Activated CD4-positive, alpha-beta memory T cell treated with anti-CD3 and anti-CD28 coated beads, Interleukin-2, amount 10 ng/mL, durations not matched to agents 7 days and 5 days (primary cell): ENCODE results near the gene AGPAT4. TPM values are rescaled to one million over a fixed set of nuclear protein-coding genes. Genes with fewer than 3 reads are reported as not detected.

Experiments used
- CTCF ChIA-PET: fragments of 350-600 bp; sonication (Branson Sonifier 250); formaldehyde crosslinking; loops from one replicate; lab custom pipeline; 2021; ENCODE audit warnings: antibody characterized with exemption, inconsistent platforms; lab: Charles Lee
- POLR2A ChIA-PET: fragments of 350-600 bp; sonication (Branson Sonifier 250); formaldehyde crosslinking; loops from one replicate; lab custom pipeline; 2021; ENCODE audit warnings: antibody characterized with exemption; lab: Charles Lee
- DNase-seq: peaks from one replicate; pipeline ENCODE4 v3.0.0-alpha.2; 2020
- H3K27ac Mint-ChIP-seq: one replicate; pipeline ENCODE4 v1.8.0; 2021; ENCODE audit warnings: mild to moderate bottlenecking, mixed read lengths
- H3K27me3 Mint-ChIP-seq: one replicate; pipeline ENCODE4 v1.8.0; 2021; ENCODE audit warnings: mixed read lengths
- H3K36me3 Mint-ChIP-seq: one replicate; pipeline ENCODE4 v1.8.0; 2021; ENCODE audit warnings: low read depth, mixed read lengths
- H3K4me1 Mint-ChIP-seq: one replicate; pipeline ENCODE4 v1.8.0; 2021; ENCODE audit warnings: mixed read lengths
- H3K4me3 Mint-ChIP-seq: one replicate; pipeline ENCODE4 v1.8.0; 2021; ENCODE audit warnings: mild to moderate bottlenecking, mixed read lengths
- H3K9me3 Mint-ChIP-seq: one replicate; pipeline ENCODE4 v1.8.0; 2021; ENCODE audit warnings: mixed read lengths
- total RNA-seq, 2 experiments: library from RNA; stranded (reverse); gene quantifications; one replicate each; pipeline ENCODE4 v1.2.3, GENCODE V29; 2021

The AGPAT4 gene
- total RNA-seq, 2 experiments from 2014 or later, result 13.9 to 14.3 TPM

GRCh38 chr6:161274488-161274858, 612 bp upstream of the AGPAT4 start:
- ChIA-PET POLR2A (interaction anchor here (0.5 to 3.2 kb wide), 13 partner anchors 9 to 346 kb away, joined by 3 to 30 read pairs (median 4); no protein-coding TSS in a partner anchor), CTCF (interaction anchor here (0.5 to 2.7 kb wide), 9 partner anchors 10 to 720 kb away, joined by 3 to 12 read pairs (median 3); partner anchors contain the start of gene MAP3K4)
- Mint-ChIP-seq H3K27ac (peak overlapping the region; percentile 78), H3K9me3 (no peaks in the 10 kb centered on the region), H3K36me3 (peaks cover 12% of the 10 kb centered on the region), H3K4me1 (peaks cover 33% of the 10 kb centered on the region), H3K27me3 (peaks cover 11% of the 10 kb centered on the region), H3K4me3 (peak overlapping the region; percentile 73)
- no peak for DNase-seq

GRCh38 chr6:161273274-161273751, 548 bp downstream of the AGPAT4 start:
- H3K36me3 Mint-ChIP-seq, result peaks cover 12% of the 10 kb centered on the region
- ChIA-PET CTCF (interaction anchor here (0.6 to 2.7 kb wide), 6 partner anchors 11 to 1619 kb away, joined by 3 to 12 read pairs (median 3); no protein-coding TSS in a partner anchor), POLR2A (interaction anchor here (1.0 to 3.2 kb wide), 11 partner anchors 10 to 282 kb away, joined by 3 to 30 read pairs (median 5); partner anchors contain the start of gene MAP3K4)
- H3K9me3 Mint-ChIP-seq, result no peaks in the 10 kb centered on the region
- peaks cover 33% of the 10 kb centered on the region for H3K4me1 Mint-ChIP-seq
- peak overlapping the region; percentile 73 for H3K4me3 Mint-ChIP-seq
- H3K27ac Mint-ChIP-seq, result peak overlapping the region; percentile 78
- peak; percentile 50 for DNase-seq
- peaks cover 11% of the 10 kb centered on the region for H3K27me3 Mint-ChIP-seq

GRCh38 chr6:161272635-161273273, 1.1 kb downstream of the AGPAT4 start:
- ChIA-PET CTCF (interaction anchor here (2.7 kb wide), 1 partner anchor 46 kb away, joined by 12 read pairs; no protein-coding TSS in a partner anchor), POLR2A (interaction anchor here (1.0 to 3.2 kb wide), 7 partner anchors 11 to 281 kb away, joined by 3 to 30 read pairs (median 5); partner anchors contain the start of gene MAP3K4)
- no peak for DNase-seq
- peak overlapping the region; percentile 78 for H3K27ac Mint-ChIP-seq
- peaks cover 33% of the 10 kb centered on the region for H3K4me1 Mint-ChIP-seq
- peak overlapping the region; percentile 73 for H3K4me3 Mint-ChIP-seq
- no peaks in the 10 kb centered on the region for H3K9me3 Mint-ChIP-seq
- peaks cover 11% of the 10 kb centered on the region for H3K27me3 Mint-ChIP-seq
- H3K36me3 Mint-ChIP-seq, result peaks cover 12% of the 10 kb centered on the region

DNA sequence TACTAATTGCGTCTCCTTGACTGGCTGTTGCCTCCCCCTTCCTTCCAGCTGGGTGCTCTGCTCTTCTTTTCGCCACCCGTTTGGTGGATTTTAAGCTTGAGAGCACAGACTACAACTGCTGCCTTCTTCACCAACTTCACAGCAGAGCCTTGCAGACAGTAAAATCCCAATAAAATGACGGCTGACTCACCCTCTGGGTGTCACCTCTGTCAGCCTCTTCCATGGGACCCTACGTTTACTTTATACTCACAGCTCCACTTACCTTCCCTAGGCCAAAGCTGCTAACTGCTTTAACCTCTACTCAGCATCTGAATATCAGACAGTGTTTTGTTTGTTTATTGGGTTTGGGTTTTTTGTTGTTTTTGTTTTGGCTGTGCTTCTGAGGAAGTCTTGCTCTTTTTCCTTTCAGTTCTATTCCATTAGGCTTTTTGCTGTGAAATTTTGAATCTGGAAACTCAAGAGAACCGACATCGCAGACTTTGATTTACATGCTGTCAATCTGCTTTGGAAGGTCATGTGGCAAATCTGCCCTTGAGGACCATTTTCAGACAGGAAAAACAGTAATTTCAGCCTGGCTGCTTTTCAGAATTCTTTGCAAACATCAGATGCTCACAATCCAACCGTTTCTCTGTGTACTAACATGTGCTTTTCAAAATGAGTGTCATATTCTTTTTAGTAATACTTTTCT, 2.4 kb downstream of the AGPAT4 start:
- peaks cover 13% of the 10 kb centered on the region for H3K36me3 Mint-ChIP-seq
- H3K4me3 Mint-ChIP-seq, result no peak overlapping the region
- H3K9me3 Mint-ChIP-seq, result no peaks in the 10 kb centered on the region
- ChIA-PET POLR2A (interaction anchor here (3.2 kb wide), 1 partner anchor 45 kb away, joined by 30 read pairs; no protein-coding TSS in a partner anchor), CTCF (interaction anchor here (1.8 kb wide), 1 partner anchor 100 kb away, joined by 6 read pairs; no protein-coding TSS in a partner anchor)
- H3K27me3 Mint-ChIP-seq, result peaks cover 7% of the 10 kb centered on the region
- H3K27ac Mint-ChIP-seq, result no peak overlapping the region
- DNase-seq, result no peak
- H3K4me1 Mint-ChIP-seq, result peaks cover 33% of the 10 kb centered on the region

DNA sequence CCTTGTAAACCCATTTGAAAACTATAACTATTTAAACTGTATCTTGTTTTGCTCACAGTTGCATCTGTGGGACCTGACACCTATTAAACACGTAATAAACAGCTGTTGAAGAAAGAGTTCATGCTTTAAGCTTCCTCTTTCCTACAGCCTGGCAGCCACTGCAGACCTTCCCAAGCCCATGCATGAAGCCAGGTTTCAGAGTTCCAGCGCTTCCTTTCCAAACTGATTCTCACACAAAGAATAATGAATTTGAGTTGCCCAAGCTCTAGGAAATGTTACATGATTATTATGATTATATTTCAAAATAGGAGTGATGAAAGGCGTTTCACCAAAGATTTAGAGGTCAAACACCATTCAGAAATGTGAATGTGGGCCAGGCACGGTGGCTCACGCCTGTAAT, 3.7 kb downstream of the AGPAT4 start:
- H3K27me3 Mint-ChIP-seq, result peaks cover 3% of the 10 kb centered on the region
- DNase-seq, result no peak
- H3K27ac Mint-ChIP-seq, result no peak overlapping the region
- H3K36me3 Mint-ChIP-seq, result peaks cover 18% of the 10 kb centered on the region
- ChIA-PET CTCF (interaction anchor here (1.8 kb wide), 1 partner anchor 101 kb away, joined by 6 read pairs; no protein-coding TSS in a partner anchor), POLR2A (no interaction called here)
- no peak overlapping the region for H3K4me3 Mint-ChIP-seq
- H3K4me1 Mint-ChIP-seq, result peaks cover 37% of the 10 kb centered on the region
- H3K9me3 Mint-ChIP-seq, result no peaks in the 10 kb centered on the region

GRCh38 chr6:161269310-161269709, 4.6 kb downstream of the AGPAT4 start:
- no peaks in the 10 kb centered on the region for H3K9me3 Mint-ChIP-seq
- no peaks in the 10 kb centered on the region for H3K27me3 Mint-ChIP-seq
- ChIA-PET POLR2A (interaction anchor here (1.5 kb wide), 1 partner anchor 20 kb away, joined by 3 read pairs; no protein-coding TSS in a partner anchor), CTCF (no interaction called here)
- H3K4me3 Mint-ChIP-seq, result no peak overlapping the region
- H3K36me3 Mint-ChIP-seq, result peaks cover 15% of the 10 kb centered on the region
- no peak for DNase-seq
- peaks cover 30% of the 10 kb centered on the region for H3K4me1 Mint-ChIP-seq
- no peak overlapping the region for H3K27ac Mint-ChIP-seq

GRCh38 chr6:161268531-161269210, 5.2 kb downstream of the AGPAT4 start:
- no peak overlapping the region for H3K27ac Mint-ChIP-seq
- no peak overlapping the region for H3K4me3 Mint-ChIP-seq
- peaks cover 15% of the 10 kb centered on the region for H3K36me3 Mint-ChIP-seq
- CTCF ChIA-PET, result no interaction called here
- DNase-seq, result no peak
- POLR2A ChIA-PET, result interaction anchor here (1.5 kb wide), 1 partner anchor 20 kb away, joined by 3 read pairs; no protein-coding TSS in a partner anchor
- H3K9me3 Mint-ChIP-seq, result no peaks in the 10 kb centered on the region
- H3K27me3 Mint-ChIP-seq, result no peaks in the 10 kb centered on the region
- H3K4me1 Mint-ChIP-seq, result peaks cover 27% of the 10 kb centered on the region

DNA sequence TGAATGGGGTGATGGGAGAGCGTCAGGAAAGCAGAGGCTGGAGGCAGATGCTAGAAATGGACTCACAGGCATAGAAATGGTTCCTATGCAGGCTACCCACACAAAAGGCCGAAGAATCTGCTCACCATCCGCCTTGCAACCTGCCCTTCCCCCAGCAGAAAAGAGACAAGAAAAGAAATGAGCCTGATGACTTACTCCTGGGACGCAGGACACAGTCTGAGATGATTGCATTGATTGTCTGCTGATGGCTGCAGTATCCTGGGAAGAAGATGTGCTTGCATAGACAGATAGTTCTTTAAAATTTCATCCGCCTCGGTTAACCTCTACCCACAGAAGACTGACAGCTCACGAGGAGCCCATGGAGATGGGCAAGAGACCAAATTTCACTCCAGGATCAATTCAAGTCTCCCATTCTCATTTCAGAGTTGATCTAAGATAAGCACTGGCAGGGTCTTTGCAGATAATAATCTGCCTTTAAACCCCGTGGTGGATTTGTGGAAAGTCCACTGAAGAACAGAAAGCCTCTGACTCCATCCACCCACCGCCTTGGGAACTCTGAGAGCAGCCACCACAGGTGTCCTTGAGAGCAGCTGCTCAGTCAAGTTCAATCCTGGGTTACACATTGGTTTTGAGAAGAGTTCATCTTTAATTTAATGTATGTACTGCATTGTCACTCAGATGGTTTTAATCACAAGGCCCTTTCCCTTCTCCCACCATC, 7.2 kb downstream of the AGPAT4 start:
- H3K27me3 Mint-ChIP-seq, result no peaks in the 10 kb centered on the region
- no peak overlapping the region for H3K27ac Mint-ChIP-seq
- ChIA-PET POLR2A (no interaction called here), CTCF (interaction anchor here (0.8 to 1.0 kb wide), 2 partner anchors 104 to 106 kb away, joined by 3 read pairs; no protein-coding TSS in a partner anchor)
- H3K4me1 Mint-ChIP-seq, result peaks cover 15% of the 10 kb centered on the region
- H3K4me3 Mint-ChIP-seq, result no peak overlapping the region
- H3K36me3 Mint-ChIP-seq, result peaks cover 22% of the 10 kb centered on the region
- DNase-seq, result no peak
- no peaks in the 10 kb centered on the region for H3K9me3 Mint-ChIP-seq

- Mint-ChIP-seq H3K4me1 (peaks cover 8% of the 10 kb centered on the region), H3K4me3 (no peak overlapping the region), H3K27me3 (no peaks in the 10 kb centered on the region), H3K27ac (no peak overlapping the region), H3K36me3 (peaks cover 22% of the 10 kb centered on the region), H3K9me3 (no peaks in the 10 kb centered on the region)
- ChIA-PET CTCF (no interaction called here), POLR2A (no interaction called here)
- DNase-seq, result no peak
These were observed 7.9 kb downstream of the AGPAT4 start for GRCh38 chr6:161265975-161266374.

- no peak overlapping the region for H3K4me3 Mint-ChIP-seq
- peaks cover 24% of the 10 kb centered on the region for H3K36me3 Mint-ChIP-seq
- no peaks in the 10 kb centered on the region for H3K9me3 Mint-ChIP-seq
- POLR2A ChIA-PET, result no interaction called here
- H3K4me1 Mint-ChIP-seq, result peaks cover 6% of the 10 kb centered on the region
- DNase-seq, result no peak
- no peak overlapping the region for H3K27ac Mint-ChIP-seq
- CTCF ChIA-PET, result no interaction called here
- no peaks in the 10 kb centered on the region for H3K27me3 Mint-ChIP-seq
These were observed 8.3 kb downstream of the AGPAT4 start for GRCh38 chr6:161265554-161265953.

- peaks cover 4% of the 10 kb centered on the region for H3K4me1 Mint-ChIP-seq
- H3K27me3 Mint-ChIP-seq, result no peaks in the 10 kb centered on the region
- H3K9me3 Mint-ChIP-seq, result no peaks in the 10 kb centered on the region
- H3K27ac Mint-ChIP-seq, result no peak overlapping the region
- CTCF ChIA-PET, result no interaction called here
- POLR2A ChIA-PET, result no interaction called here
- DNase-seq, result no peak
- no peak overlapping the region for H3K4me3 Mint-ChIP-seq
- peaks cover 24% of the 10 kb centered on the region for H3K36me3 Mint-ChIP-seq
These were observed 9.7 kb downstream of the AGPAT4 start for GRCh38 chr6:161264181-161264580.

- CTCF ChIA-PET, result no interaction called here
- Mint-ChIP-seq H3K4me3 (no peak overlapping the region), H3K9me3 (no peaks in the 10 kb centered on the region), H3K4me1 (peaks cover 4% of the 10 kb centered on the region), H3K27ac (no peak overlapping the region), H3K27me3 (no peaks in the 10 kb centered on the region), H3K36me3 (peaks cover 24% of the 10 kb centered on the region)
- DNase-seq, result no peak
- POLR2A ChIA-PET, result interaction anchor here (1.4 kb wide), 1 partner anchor 12 kb away, joined by 6 read pairs; the partner anchor contains the start of gene AGPAT4
These were observed 12.0 kb downstream of the AGPAT4 start for GRCh38 chr6:161261816-161262215.
